Osteocyte (in vitro differentiated cells): ENCODE measurements around the gene TBC1D16. TPM values are rescaled to one million over a fixed set of nuclear protein-coding genes. Genes with fewer than 3 reads are reported as not detected.

Experiments
- DNase-seq: peaks from one replicate; pipeline ENCODE4 v3.0.0; 2021; ENCODE audit warnings: mixed read lengths; ENCODE audit not compliant: unreplicated experiment; ENCODE audit errors: extremely low spot score
- H3K27ac Mint-ChIP-seq: one replicate; pipeline ENCODE4 v1.8.0; 2021; ENCODE audit warnings: mild to moderate bottlenecking, mixed read lengths; ENCODE audit not compliant: unreplicated experiment
- H3K27me3 Mint-ChIP-seq: one replicate; pipeline ENCODE4 v1.8.0; 2021; ENCODE audit warnings: mixed read lengths; ENCODE audit not compliant: unreplicated experiment
- H3K36me3 Mint-ChIP-seq: one replicate; pipeline ENCODE4 v1.8.0; 2021; ENCODE audit warnings: mixed read lengths; ENCODE audit not compliant: unreplicated experiment
- H3K4me1 Mint-ChIP-seq: one replicate; pipeline ENCODE4 v1.8.0; 2021; ENCODE audit warnings: mixed read lengths; ENCODE audit not compliant: unreplicated experiment
- H3K4me3 Mint-ChIP-seq: one replicate; pipeline ENCODE4 v1.8.0; 2021; ENCODE audit warnings: mild to moderate bottlenecking, moderate library complexity, mixed read lengths; ENCODE audit not compliant: unreplicated experiment
- H3K9me3 Mint-ChIP-seq: one replicate; pipeline ENCODE4 v1.8.0; 2021; ENCODE audit warnings: mixed read lengths; ENCODE audit not compliant: unreplicated experiment
- total RNA-seq: library from RNA; stranded (reverse); gene quantifications from 2 replicates; pipeline ENCODE4 v1.2.1, GENCODE V29; 2021
- TF ChIP-seq, protein P1 (sequence below): fragments of 200-600 bp; sonication (generic); IDR thresholded peaks from 2 replicates; pipeline ENCODE4 v1.5.0; 2021; ENCODE audit warnings: antibody characterized with exemption, mild to moderate bottlenecking, moderate library complexity

The TBC1D16 gene
- total RNA-seq, 1 donor from 2014 or later: 45.9 TPM

DNA sequence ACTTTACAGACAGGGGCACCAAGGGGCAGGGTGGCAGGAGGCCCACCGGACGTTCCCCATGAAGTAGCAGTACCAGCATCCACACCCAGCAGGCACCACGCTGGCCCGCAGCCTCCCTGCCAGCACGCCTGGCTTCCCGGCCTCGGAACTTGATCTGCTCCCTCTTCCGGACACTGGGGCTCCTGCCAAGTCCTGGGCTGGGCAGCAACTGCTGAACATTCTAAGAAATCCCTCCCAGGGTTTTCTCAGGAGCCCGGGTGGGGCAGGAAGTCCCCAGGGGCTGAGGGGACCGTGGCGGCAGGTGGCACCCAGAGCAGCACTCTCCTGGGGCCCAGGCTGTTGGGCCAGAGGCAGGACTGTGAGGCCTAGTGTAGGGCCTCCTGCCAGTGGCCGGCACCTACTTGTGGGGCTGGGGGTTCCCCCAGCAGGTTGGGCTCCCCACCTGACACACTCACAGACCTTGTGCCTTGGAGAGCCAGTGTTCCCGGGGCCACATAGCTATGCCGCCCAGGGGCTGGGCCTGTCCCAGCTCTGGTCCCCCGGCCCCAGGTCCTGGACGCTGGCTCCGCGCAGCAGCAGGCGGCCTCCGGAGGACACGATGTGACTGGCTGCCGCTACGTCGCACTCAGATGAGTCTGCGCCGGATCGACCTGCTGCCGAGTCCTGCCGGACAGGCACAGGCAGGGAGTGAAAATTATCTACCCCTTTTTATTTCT is 110.3 kb downstream of the TBC1D16 start:
- DNase-seq: peak; percentile 90
- no peak overlapping the region for H3K4me3 Mint-ChIP-seq
- TF ChIP-seq, protein P1, sequence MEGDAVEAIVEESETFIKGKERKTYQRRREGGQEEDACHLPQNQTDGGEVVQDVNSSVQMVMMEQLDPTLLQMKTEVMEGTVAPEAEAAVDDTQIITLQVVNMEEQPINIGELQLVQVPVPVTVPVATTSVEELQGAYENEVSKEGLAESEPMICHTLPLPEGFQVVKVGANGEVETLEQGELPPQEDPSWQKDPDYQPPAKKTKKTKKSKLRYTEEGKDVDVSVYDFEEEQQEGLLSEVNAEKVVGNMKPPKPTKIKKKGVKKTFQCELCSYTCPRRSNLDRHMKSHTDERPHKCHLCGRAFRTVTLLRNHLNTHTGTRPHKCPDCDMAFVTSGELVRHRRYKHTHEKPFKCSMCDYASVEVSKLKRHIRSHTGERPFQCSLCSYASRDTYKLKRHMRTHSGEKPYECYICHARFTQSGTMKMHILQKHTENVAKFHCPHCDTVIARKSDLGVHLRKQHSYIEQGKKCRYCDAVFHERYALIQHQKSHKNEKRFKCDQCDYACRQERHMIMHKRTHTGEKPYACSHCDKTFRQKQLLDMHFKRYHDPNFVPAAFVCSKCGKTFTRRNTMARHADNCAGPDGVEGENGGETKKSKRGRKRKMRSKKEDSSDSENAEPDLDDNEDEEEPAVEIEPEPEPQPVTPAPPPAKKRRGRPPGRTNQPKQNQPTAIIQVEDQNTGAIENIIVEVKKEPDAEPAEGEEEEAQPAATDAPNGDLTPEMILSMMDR: peak; percentile 48
- H3K9me3 Mint-ChIP-seq: no peaks in the 10 kb centered on the region
- H3K4me1 Mint-ChIP-seq: peaks cover 15% of the 10 kb centered on the region
- peak overlapping the region; percentile 27 for H3K27ac Mint-ChIP-seq
- no peaks in the 10 kb centered on the region for H3K36me3 Mint-ChIP-seq
- peaks cover 3% of the 10 kb centered on the region for H3K27me3 Mint-ChIP-seq

DNA sequence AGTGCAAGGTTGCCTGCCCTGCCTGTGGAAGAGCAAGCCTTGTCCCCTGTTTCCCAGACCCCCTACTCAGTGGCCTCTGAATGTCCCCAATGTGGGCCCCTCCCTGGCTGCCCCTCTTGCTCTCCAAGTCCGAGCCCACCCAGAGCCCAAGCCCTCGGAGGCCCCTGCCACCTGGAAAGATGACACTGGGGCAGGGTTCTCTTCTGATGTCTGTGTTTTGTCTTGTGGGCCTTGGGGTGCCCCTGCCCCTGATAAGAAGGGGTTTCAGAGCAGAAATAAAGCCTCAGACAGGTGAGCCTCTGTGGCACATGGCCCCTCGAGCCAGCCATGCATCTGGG is 111.1 kb downstream of the TBC1D16 start:
- Mint-ChIP-seq H3K4me1 (peaks cover 13% of the 10 kb centered on the region), H3K4me3 (no peak overlapping the region), H3K27me3 (peaks cover 3% of the 10 kb centered on the region), H3K27ac (no peak overlapping the region), H3K36me3 (no peaks in the 10 kb centered on the region), H3K9me3 (no peaks in the 10 kb centered on the region)
- no peak for DNase-seq
- TF ChIP-seq, protein P1: no peak

DNA sequence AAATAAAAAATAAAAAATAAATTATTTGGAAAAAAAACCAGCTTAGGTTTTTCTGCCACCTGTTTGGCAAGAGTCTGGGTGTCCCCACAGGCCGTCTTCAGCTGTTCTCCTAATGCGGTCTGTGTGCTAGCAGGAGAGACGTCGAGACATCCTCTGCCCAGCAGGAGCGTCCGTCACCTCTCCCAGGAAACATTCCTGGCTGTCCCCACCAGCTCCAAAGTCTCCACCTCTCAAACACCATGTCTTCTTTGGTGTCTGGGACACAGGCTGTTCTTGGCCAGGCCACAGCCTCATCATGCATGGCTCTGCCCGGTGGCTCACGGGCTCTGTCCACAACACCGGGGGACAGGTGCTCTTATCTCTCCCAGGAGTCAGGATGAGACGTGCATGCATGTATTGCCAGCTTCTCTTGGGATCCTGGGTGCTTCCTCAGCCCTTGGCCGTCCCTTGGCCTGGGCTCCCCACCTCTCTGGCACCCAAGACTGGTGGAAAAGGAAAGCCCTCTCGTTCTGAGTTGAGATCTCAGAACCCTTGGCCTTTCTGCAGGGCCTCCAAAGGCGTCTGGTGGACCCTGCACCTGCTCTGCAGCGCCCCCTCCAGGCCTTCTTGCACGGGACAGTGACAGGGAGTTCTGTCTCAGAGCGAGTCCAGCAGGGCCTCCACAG is 111.6 kb downstream of the TBC1D16 start:
- Mint-ChIP-seq H3K27ac (no peak overlapping the region), H3K4me3 (no peak overlapping the region), H3K4me1 (peaks cover 18% of the 10 kb centered on the region), H3K36me3 (no peaks in the 10 kb centered on the region), H3K27me3 (peaks cover 3% of the 10 kb centered on the region), H3K9me3 (no peaks in the 10 kb centered on the region)
- DNase-seq: no peak
- TF ChIP-seq, protein P1: peak; percentile 52

DNA sequence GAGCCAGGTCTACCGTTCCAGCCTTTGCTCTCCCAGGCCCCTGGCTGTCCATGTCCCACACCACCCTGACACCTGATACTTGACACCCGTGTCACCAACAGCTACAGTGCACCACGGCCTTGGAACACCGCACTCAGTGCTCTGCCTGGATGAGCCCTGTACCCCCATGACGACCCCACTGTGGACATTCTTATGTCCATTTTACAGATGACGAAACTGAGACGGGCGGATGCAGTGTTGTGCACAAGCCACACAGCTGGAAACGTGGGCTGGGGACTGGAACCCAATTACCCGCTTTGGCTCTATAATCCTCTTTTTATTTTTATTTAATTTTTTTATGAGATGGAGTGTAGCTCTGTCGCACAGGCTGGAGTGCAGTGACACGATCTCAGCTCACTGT is 112.9 kb downstream of the TBC1D16 start:
- no peaks in the 10 kb centered on the region for H3K36me3 Mint-ChIP-seq
- no peak overlapping the region for H3K27ac Mint-ChIP-seq
- TF ChIP-seq, protein P1: no peak
- no peaks in the 10 kb centered on the region for H3K27me3 Mint-ChIP-seq
- DNase-seq: no peak
- H3K9me3 Mint-ChIP-seq: no peaks in the 10 kb centered on the region
- H3K4me1 Mint-ChIP-seq: peaks cover 20% of the 10 kb centered on the region
- H3K4me3 Mint-ChIP-seq: no peak overlapping the region

DNA sequence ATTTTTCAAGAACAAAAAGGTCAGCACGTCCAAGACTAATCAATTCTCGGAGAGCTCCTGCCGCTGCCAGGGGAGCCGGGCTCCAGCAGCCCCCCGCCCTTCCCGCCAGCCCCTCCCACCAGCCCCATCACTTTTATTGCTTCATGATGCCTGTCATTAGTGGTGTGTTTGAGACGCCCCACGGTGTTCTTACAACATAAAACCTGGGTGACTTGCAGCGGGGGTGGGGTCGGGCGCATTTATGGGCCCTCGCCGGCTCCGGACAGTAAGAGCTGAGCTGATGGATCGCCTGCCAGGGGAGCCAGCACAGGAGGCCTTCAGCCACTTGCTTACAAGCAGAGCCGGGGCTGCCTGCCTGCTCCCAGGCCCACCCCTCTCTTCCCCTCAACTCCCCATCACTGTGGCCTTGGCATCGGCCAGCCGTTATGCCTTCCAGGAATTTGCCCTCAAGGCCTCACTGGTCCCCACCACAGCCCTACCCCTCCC is 113.5 kb downstream of the TBC1D16 start:
- Mint-ChIP-seq H3K4me3 (no peak overlapping the region), H3K27me3 (no peaks in the 10 kb centered on the region), H3K9me3 (no peaks in the 10 kb centered on the region), H3K4me1 (peaks cover 20% of the 10 kb centered on the region), H3K27ac (no peak overlapping the region), H3K36me3 (no peaks in the 10 kb centered on the region)
- DNase-seq: no peak
- TF ChIP-seq, protein P1: no peak
